HepG2 (cell line): ENCODE data around the gene ZDHHC19. TPM values are rescaled to one million over a fixed set of nuclear protein-coding genes. Genes with fewer than 3 reads are reported as not detected.

ENCODE experiments used
- ARID2 ChIP-seq: sonication (generic); formaldehyde crosslinking; IDR thresholded peaks from 2 replicates; pipeline ENCODE4 v1.8.1; 2022; ENCODE audit warnings: mild to moderate bottlenecking, missing genetic modification reagents, borderline replicate concordance
- CSRNP2 ChIP-seq: sonication (generic); formaldehyde crosslinking; conservative IDR thresholded peaks from 2 replicates; pipeline ENCODE4 v1.8.0; 2022; ENCODE audit warnings: low read depth, missing genetic modification reagents
- KAT7 ChIP-seq: IDR thresholded peaks from 2 replicates; pipeline ENCODE4 v1.6.1; 2018; ENCODE audit warnings: borderline replicate concordance, missing compliant biosample characterization
- KDM2A ChIP-seq: sonication (generic); formaldehyde crosslinking; IDR thresholded peaks from 2 replicates; pipeline ENCODE4 v1.4.0; 2020; ENCODE audit warnings: low read depth, missing genetic modification reagents, borderline replicate concordance
- KDM3A ChIP-seq: IDR thresholded peaks from 2 replicates; pipeline ENCODE4 v1.6.1; 2018; ENCODE audit warnings: low read depth, missing compliant biosample characterization
- NFRKB ChIP-seq: fragments of 450-650 bp; IDR thresholded peaks from 2 replicates; pipeline ENCODE4 v1.6.1; 2017
- NR3C1 ChIP-seq: sonication (generic); formaldehyde crosslinking; IDR thresholded peaks from 2 replicates; pipeline ENCODE4 v1.4.0; 2020; ENCODE audit warnings: missing genetic modification reagents
- PCBP1 ChIP-seq: fragments of 200-400 bp; formaldehyde crosslinking; IDR thresholded peaks from 2 replicates; pipeline ENCODE4 v1.6.1; 2017; ENCODE audit warnings: mild to moderate bottlenecking, low read depth, low read length, borderline replicate concordance
- RARA ChIP-seq: IDR thresholded peaks from 2 replicates; pipeline ENCODE4 v1.6.1; 2016; ENCODE audit warnings: missing genetic modification reagents, missing compliant biosample characterization
- REST ChIP-seq, 2 experiments: IDR thresholded peaks; 2 replicates each; pipeline ENCODE4 v1.6.1; 2011 to 2012; ENCODE audit warnings: low read length in 2 of 2, borderline replicate concordance in 1 of 2, low read depth in 1 of 2, mild to moderate bottlenecking in 1 of 2, moderate library complexity in 1 of 2
- RFXANK ChIP-seq: IDR thresholded peaks from 2 replicates; pipeline ENCODE4 v1.6.1; 2016
- RNF2 ChIP-seq: fragments of 450-650 bp; conservative IDR thresholded peaks from 2 replicates; pipeline ENCODE4 v1.6.1; 2016; ENCODE audit warnings: low read depth
- SP4 ChIP-seq: sonication (generic); formaldehyde crosslinking; IDR thresholded peaks from 2 replicates; pipeline ENCODE4 v1.8.1; 2023; ENCODE audit warnings: mild to moderate bottlenecking, missing genetic modification reagents
- SRY ChIP-seq: sonication (generic); formaldehyde crosslinking; IDR thresholded peaks from 2 replicates; pipeline ENCODE4 v1.8.0; 2022; ENCODE audit warnings: mild to moderate bottlenecking, missing genetic modification reagents
- TFDP1 ChIP-seq: IDR thresholded peaks from 2 replicates; pipeline ENCODE4 v1.6.1; 2016; ENCODE audit warnings: missing compliant biosample characterization, missing genetic modification reagents, borderline replicate concordance
- U2AF1 ChIP-seq: fragments of 200-400 bp; formaldehyde crosslinking; optimal IDR thresholded peaks from 2 replicates; pipeline ENCODE3; 2017; ENCODE audit warnings: mild to moderate bottlenecking, low read depth, low read length
- ZBTB34 ChIP-seq: sonication (generic); formaldehyde crosslinking; IDR thresholded peaks from 2 replicates; pipeline ENCODE4 v1.8.0; 2022; ENCODE audit warnings: mild to moderate bottlenecking, missing genetic modification reagents
- ZFP62 ChIP-seq: sonication (generic); formaldehyde crosslinking; IDR thresholded peaks from 2 replicates; pipeline ENCODE4 v1.4.0; 2020; ENCODE audit warnings: missing genetic modification reagents
- ZNF317 ChIP-seq: sonication (generic); formaldehyde crosslinking; IDR thresholded peaks from 2 replicates; pipeline ENCODE4 v1.5.0; 2020; ENCODE audit warnings: mild to moderate bottlenecking, missing genetic modification reagents
- ZNF343 ChIP-seq: sonication (generic); formaldehyde crosslinking; IDR thresholded peaks from 2 replicates; pipeline ENCODE4 v1.4.0; 2020; ENCODE audit warnings: mild to moderate bottlenecking, missing genetic modification reagents
- ZNF501 ChIP-seq: sonication (generic); formaldehyde crosslinking; IDR thresholded peaks from 2 replicates; pipeline ENCODE4 v1.5.1; 2020; ENCODE audit warnings: mild to moderate bottlenecking, moderate library complexity, missing genetic modification reagents
- ZNF557 ChIP-seq: sonication (generic); formaldehyde crosslinking; IDR thresholded peaks from 2 replicates; pipeline ENCODE4 v1.4.0; 2020; ENCODE audit warnings: missing genetic modification reagents
- ZNF773 ChIP-seq: sonication (generic); formaldehyde crosslinking; IDR thresholded peaks from 2 replicates; pipeline ENCODE4 v1.4.0; 2020; ENCODE audit warnings: missing genetic modification reagents, borderline replicate concordance
- ZNF776 ChIP-seq: sonication (generic); formaldehyde crosslinking; IDR thresholded peaks from 2 replicates; pipeline ENCODE4 v1.4.0; 2020; ENCODE audit warnings: mild to moderate bottlenecking, missing genetic modification reagents
- ZNF839 ChIP-seq: sonication (generic); formaldehyde crosslinking; IDR thresholded peaks from 2 replicates; pipeline ENCODE4 v1.4.0; 2020; ENCODE audit warnings: missing genetic modification reagents, mild to moderate bottlenecking, borderline replicate concordance
- ZSCAN31 ChIP-seq: sonication (generic); formaldehyde crosslinking; IDR thresholded peaks from 2 replicates; pipeline ENCODE4 v1.5.0; 2020; ENCODE audit warnings: low read depth, mild to moderate bottlenecking, missing genetic modification reagents
- polyA plus RNA-seq, 8 experiments: library from polyadenylated mRNA; depleted of rRNA in 3 of 8; stranded (reverse) in 7 of 8; unstranded in 1 of 8; fragments of >200 nt; fragmentation: Illumina TruSeq in 4 of 8; extraction: Trizol in 4 of 8; gene quantifications; 2 replicates each; pipeline versions ENCODE4 v1.2.1 to v1.2.3, GENCODE V29; 2011 to 2016; ENCODE audit warnings: low read depth in 4 of 8, missing spikeins in 1 of 8, mixed read lengths in 1 of 8; ENCODE audit not compliant: insufficient read depth in 1 of 8
- total RNA-seq, 5 experiments: library from RNA; depleted of rRNA; stranded (reverse); fragments of >200 nt; fragmentation: Illumina TruSeq; extraction: Trizol; gene quantifications; 2 replicates each; pipeline ENCODE4 v1.2.3, GENCODE V29; 2016; ENCODE audit warnings: low read depth in 1 of 5

Gene ZDHHC19
- total and polyA plus RNA-seq, 2 of the 13 experiments (the other 11 are each of a cell fraction or from before 2014, with no cell fraction given): 0.22 to 0.53 TPM

GRCh38 chr3:196202516-196202970, 8.7 kb downstream of the ZDHHC19 start (continued):
- TF ChIP-seq ZBTB34 (CRISPR knock-in tag) (no peak), RARA (CRISPR knock-in tag) (no peak), ZNF557 (CRISPR knock-in tag) (no peak), KAT7 (CRISPR knock-in tag) (no peak), CSRNP2 (CRISPR knock-in tag) (no peak), U2AF1 (no peak), NR3C1 (CRISPR knock-in tag) (no peak), SP4 (CRISPR knock-in tag) (no peak), KDM3A (0 out of 2 replicates have a peak, but pooled peaks have one; percentile 51), ZNF501 (CRISPR knock-in tag) (peak; percentile 74; the same call in 1 of the 2 replicates), ZNF317 (CRISPR knock-in tag) (no peak), RNF2 (no peak), KDM2A (peak; percentile 52), SRY (CRISPR knock-in tag) (no peak), REST (IDR thresholded peaks at IDR 0.05; ENCODE audit: borderline replicate concordance in 1 of 2, low read depth in 1 of 2, low read length in 2 of 2) (no peak), ZNF773 (CRISPR knock-in tag) (no peak), TFDP1 (no peak), ARID2 (no peak), ZNF839 (CRISPR knock-in tag) (no peak), ZFP62 (no peak), ZSCAN31 (CRISPR knock-in tag) (no peak), ZNF343 (no peak), PCBP1 (no peak), ZNF776 (no peak), NFRKB (no peak), RFXANK (no peak)
